H1 (cell line): ENCODE results near the gene TNIK. TPM values are rescaled to one million over a fixed set of nuclear protein-coding genes. Genes with fewer than 3 reads are reported as not detected.

Experiments used
- CTCF ChIA-PET: fragments of 300-600 bp; sonication (Branson Sonifier 250); formaldehyde crosslinking; loops from one replicate; lab custom pipeline; 2021; ENCODE audit not compliant: partially characterized antibody; lab: Charles Lee
- POLR2A ChIA-PET: fragments of 300-600 bp; sonication (Branson Sonifier 250); formaldehyde crosslinking; loops from one replicate; lab custom pipeline; 2021; ENCODE audit warnings: inconsistent platforms; ENCODE audit not compliant: partially characterized antibody; lab: Charles Lee
- DNase-seq, 2 experiments: peaks; one replicate each; pipeline versions ENCODE4 v3.0.0 to v3.0.0-alpha.2; 2010 to 2022; ENCODE audit warnings: low spot score in 2 of 2, low read depth in 1 of 2, mixed read lengths in 1 of 2
- FAIRE-seq: peaks from 2 replicates; lab custom pipeline; 2011; peaks lifted over from hg19 to GRCh38; lab: Jason Lieb, UNC
- H2AFZ ChIP-seq: 2 replicates; pipeline ENCODE4 v1.8.1; 2012; ENCODE audit warnings: low read length, inconsistent platforms
- H2AK5ac ChIP-seq: 2 replicates; pipeline ENCODE4 v1.6.1; 2013; ENCODE audit warnings: low read depth, low read length
- H2BK120ac ChIP-seq: replicated peaks from 2 replicates; pipeline ENCODE3; 2013; ENCODE audit warnings: low read depth, low read length, inconsistent platforms
- H2BK12ac ChIP-seq: 2 replicates; pipeline ENCODE4 v1.6.1; 2013; ENCODE audit warnings: low read depth, low read length
- H2BK15ac ChIP-seq: 2 replicates; pipeline ENCODE4 v1.6.1; 2013; ENCODE audit warnings: low read length
- H2BK20ac ChIP-seq: 2 replicates; pipeline ENCODE4 v1.6.1; 2013; ENCODE audit warnings: low read length
- H2BK5ac ChIP-seq: 2 replicates; pipeline ENCODE4 v1.6.1; 2013; ENCODE audit warnings: low read depth, low read length
- H3K14ac ChIP-seq: 2 replicates; pipeline ENCODE4 v1.6.1; 2013; ENCODE audit warnings: inconsistent platforms; ENCODE audit not compliant: insufficient read length
- H3K18ac ChIP-seq: 2 replicates; pipeline ENCODE4 v1.6.1; 2013; ENCODE audit warnings: low read length; ENCODE audit errors: extremely low read depth
- H3K23ac ChIP-seq: 2 replicates; pipeline ENCODE4 v1.6.1; 2013; ENCODE audit warnings: inconsistent platforms; ENCODE audit not compliant: insufficient read length
- H3K23me2 ChIP-seq: 2 replicates; pipeline ENCODE4 v1.6.1; 2013; ENCODE audit warnings: low read depth, low read length
- H3K27ac ChIP-seq: 2 replicates; pipeline ENCODE4 v1.6.1; 2011; ENCODE audit warnings: low read depth, low read length, inconsistent platforms
- H3K27me3 ChIP-seq, 4 experiments: replicated peaks in 1 of 4; 1 replicate in 1 of 4; 2 replicates in 3 of 4; pipeline versions ENCODE4 v1.6.1 to v1.8.1; 2011 to 2013; ENCODE audit warnings: low read length in 3 of 4, mild to moderate bottlenecking in 3 of 4, inconsistent platforms in 2 of 4, mixed read lengths in 2 of 4, moderate library complexity in 1 of 4; ENCODE audit not compliant: control insufficient read depth in 3 of 4, insufficient read depth in 3 of 4; ENCODE audit errors: extremely low read depth in 1 of 4
- H3K36me3 ChIP-seq, 4 experiments: 2 replicates each; pipeline versions ENCODE4 v1.6.1 to v1.8.1; 2011 to 2013; ENCODE audit warnings: mild to moderate bottlenecking in 4 of 4, low read length in 3 of 4, moderate library complexity in 2 of 4, control low read depth in 1 of 4, inconsistent platforms in 1 of 4; ENCODE audit not compliant: insufficient read depth in 4 of 4, control insufficient read depth in 2 of 4
- H3K4ac ChIP-seq: replicated peaks from 2 replicates; pipeline ENCODE3; 2013; ENCODE audit warnings: low read length, low read depth, mixed read lengths, inconsistent platforms; ENCODE audit not compliant: insufficient read length
- H3K4me1 ChIP-seq, 4 experiments: replicated peaks in 1 of 4; 1 replicate in 1 of 4; 2 replicates in 3 of 4; pipeline versions ENCODE4 v1.6.1 to v1.8.1; 2011 to 2013; ENCODE audit warnings: low read length in 3 of 4, inconsistent platforms in 2 of 4, mixed read lengths in 1 of 4; ENCODE audit not compliant: insufficient read depth in 4 of 4, control insufficient read depth in 3 of 4
- H3K4me2 ChIP-seq, 2 experiments: 2 replicates each; pipeline versions ENCODE4 v1.6.1 to v1.8.1; 2011 to 2013; ENCODE audit warnings: low read depth in 2 of 2, low read length in 2 of 2, control low read depth in 1 of 2, inconsistent platforms in 1 of 2, mild to moderate bottlenecking in 1 of 2; ENCODE audit not compliant: insufficient read depth in 1 of 2
- H3K4me3 ChIP-seq, 4 experiments: fragments of 200-600, 300-600 bp in 1 of 4; sonication (generic), shearing (Covaris generic), sonication (Bioruptor Twin) in 1 of 4; 2 replicates each; pipeline versions ENCODE4 v1.5.1 to v1.8.1; 2011 to 2016; ENCODE audit warnings: low read length in 4 of 4, low read depth in 3 of 4, control low read depth in 2 of 4, inconsistent platforms in 2 of 4, mild to moderate bottlenecking in 2 of 4, mixed read lengths in 1 of 4, moderate library complexity in 1 of 4; ENCODE audit not compliant: insufficient read depth in 2 of 4; ENCODE audit errors: extremely low read depth in 1 of 4
- H3K56ac ChIP-seq: replicated peaks from 2 replicates; pipeline ENCODE3; 2013; ENCODE audit warnings: low read depth, mild to moderate bottlenecking, mixed read lengths, low read length, inconsistent platforms; ENCODE audit not compliant: insufficient read length
- H3K79me1 ChIP-seq: 2 replicates; pipeline ENCODE4 v1.6.1; 2013; ENCODE audit warnings: low read depth, low read length, control low read depth
- H3K79me2 ChIP-seq, 2 experiments: 2 replicates each; pipeline versions ENCODE4 v1.6.1 to v1.8.1; 2012 to 2013; ENCODE audit warnings: low read length in 2 of 2, mild to moderate bottlenecking in 2 of 2, inconsistent platforms in 1 of 2; ENCODE audit not compliant: insufficient read depth in 2 of 2, control insufficient read depth in 1 of 2
- H3K9ac ChIP-seq, 4 experiments: replicated peaks in 1 of 4; 1 replicate in 1 of 4; 2 replicates in 3 of 4; pipeline versions ENCODE4 v1.6.1 to v1.8.1; 2011 to 2013; ENCODE audit warnings: low read depth in 3 of 4, low read length in 3 of 4, control low read depth in 2 of 4, mild to moderate bottlenecking in 2 of 4, moderate library complexity in 2 of 4, inconsistent platforms in 1 of 4; ENCODE audit errors: extremely low read depth in 1 of 4
- H3K9me3 ChIP-seq, 2 experiments: 2 replicates each; pipeline versions ENCODE4 v1.6.1 to v1.8.1; 2012 to 2013; ENCODE audit warnings: mild to moderate bottlenecking in 2 of 2, moderate library complexity in 2 of 2, control low read depth in 1 of 2, inconsistent platforms in 1 of 2, low read depth in 1 of 2, low read length in 1 of 2, mixed read lengths in 1 of 2; ENCODE audit not compliant: insufficient read depth in 2 of 2
- H4K20me1 ChIP-seq, 2 experiments: replicated peaks in 1 of 2; 2 replicates each; pipeline versions ENCODE3 to v1.8.1; 2011 to 2013; ENCODE audit warnings: inconsistent platforms in 2 of 2, low read length in 2 of 2, mild to moderate bottlenecking in 1 of 2; ENCODE audit not compliant: insufficient read depth in 2 of 2, control insufficient read depth in 1 of 2
- H4K5ac ChIP-seq: 2 replicates; pipeline ENCODE4 v1.6.1; 2013; ENCODE audit warnings: low read length, low read depth, mixed read lengths, inconsistent platforms; ENCODE audit not compliant: insufficient read length
- H4K8ac ChIP-seq: 2 replicates; pipeline ENCODE4 v1.8.0; 2013; ENCODE audit warnings: mild to moderate bottlenecking, moderate library complexity, low read length, inconsistent platforms; ENCODE audit not compliant: insufficient read depth; ENCODE audit errors: extremely low read depth
- H4K91ac ChIP-seq: replicated peaks from 2 replicates; pipeline ENCODE3; 2013; ENCODE audit warnings: low read length, mixed read lengths, inconsistent platforms; ENCODE audit not compliant: insufficient read length
- EGR1 ChIP-seq: IDR thresholded peaks from 2 replicates; pipeline ENCODE4 v1.6.1; 2011; ENCODE audit warnings: low read depth, low read length, borderline replicate concordance
- HDAC2 ChIP-seq, 2 experiments: fragments of 300-600 bp in 1 of 2; sonication (generic) in 1 of 2; IDR thresholded peaks; 2 replicates each; pipeline ENCODE4 v1.6.1; 2011 to 2012; ENCODE audit warnings: low read depth in 2 of 2, low read length in 2 of 2, mild to moderate bottlenecking in 2 of 2, moderate library complexity in 2 of 2, borderline replicate concordance in 1 of 2, inconsistent platforms in 1 of 2
- KDM4A ChIP-seq: IDR thresholded peaks from one replicate; pipeline ENCODE4 v1.7.1; 2012; ENCODE audit warnings: low read depth, mild to moderate bottlenecking, moderate library complexity, low read length, inconsistent platforms; ENCODE audit not compliant: severe bottlenecking
- KDM5A ChIP-seq: fragments of 200-600 bp; IDR thresholded peaks from 2 replicates; pipeline ENCODE4 v1.7.1; 2012; ENCODE audit warnings: mild to moderate bottlenecking, low read length, inconsistent platforms, mixed read lengths
- ZNF274 ChIP-seq: IDR thresholded peaks from 2 replicates; pipeline ENCODE4 v1.7.0; 2012; ENCODE audit warnings: low read length, borderline replicate concordance; ENCODE audit errors: extremely low read depth
- polyA plus RNA-seq, 7 experiments: library from polyadenylated mRNA; depleted of rRNA in 3 of 7; stranded (reverse) in 5 of 7; unstranded in 2 of 7; fragments of >200 nt in 5 of 7; fragments of 200-250 nt in 2 of 7; gene quantifications; 1 replicate in 5 of 7; 2 replicates in 1 of 7; 4 replicates in 1 of 7; pipeline versions ENCODE4 v1.2.1 to v1.2.3, GENCODE V29; 2011 to 2013; ENCODE audit warnings: missing spikeins in 2 of 7, mixed read lengths in 2 of 7
- total RNA-seq: library from RNA; stranded (reverse); fragmentation: NEBNext Ultra II Directional; extraction: Animal tissue kit (Norgen Biotek cat#: 25700); gene quantifications from 2 replicates; pipeline ENCODE4 v1.2.1, GENCODE V29; 2021
- TF ChIP-seq, protein P1 (sequence below), 3 experiments: IDR thresholded peaks; 1 replicate in 2 of 3; 2 replicates in 1 of 3; pipeline versions ENCODE4 v1.5.1 to v1.6.1; 2011; ENCODE audit warnings: low read length in 3 of 3, mild to moderate bottlenecking in 3 of 3, inconsistent platforms in 2 of 3, low read depth in 1 of 3, moderate library complexity in 1 of 3; ENCODE audit not compliant: insufficient read depth in 1 of 3; ENCODE audit errors: control extremely low read depth in 1 of 3

Gene TNIK
- total and polyA plus RNA-seq, 2 of the 8 experiments (the other 6 are each of a cell fraction or from before 2014, with no cell fraction given) = 7.4 to 42.0 TPM

DNA sequence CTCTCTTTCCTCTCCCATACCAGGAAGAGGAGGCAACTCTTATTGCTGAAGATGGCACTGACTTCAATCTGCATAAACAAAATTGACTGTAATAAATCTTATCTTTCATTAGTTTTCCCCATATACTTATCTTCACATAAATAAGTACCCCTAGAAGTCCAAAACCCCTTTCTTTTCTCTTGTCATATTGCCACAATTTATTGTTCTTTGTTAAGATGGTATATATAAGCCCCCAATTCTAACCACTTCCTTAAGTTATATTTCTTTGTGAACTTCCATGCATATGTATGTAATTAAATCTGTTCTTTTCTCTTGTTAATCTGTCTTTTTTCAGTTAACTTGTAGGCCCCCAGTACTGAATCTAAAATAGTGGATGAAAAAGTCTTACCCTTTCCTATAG, 68.8 kb downstream of the TNIK start:
- no peaks in the 10 kb centered on the region for H3K79me1 ChIP-seq
- no peak overlapping the region for H3K9ac ChIP-seq
- no peak overlapping the region for H4K5ac ChIP-seq
- ChIA-PET CTCF (interaction anchor here (0.6 to 2.3 kb wide), 5 partner anchors 7 to 61 kb away, joined by 3 to 9 read pairs (median 4); no protein-coding TSS in a partner anchor), POLR2A (no interaction called here)
- no peak overlapping the region for H2BK15ac ChIP-seq
- H3K79me2 ChIP-seq = peaks cover 3 to 56% of the 10 kb centered on the region in 2 experiments; a peak in 2 of 4 replicates
- H3K23me2 ChIP-seq = no peaks in the 10 kb centered on the region
- no peak overlapping the region for H3K27ac ChIP-seq
- H2AK5ac ChIP-seq = no peak overlapping the region
- no peak overlapping the region for H3K56ac ChIP-seq
- peaks cover 0 to 10% (median 4%) of the 10 kb centered on the region in 4 experiments; a peak in 3 of 7 replicates for H3K4me1 ChIP-seq
- DNase-seq (no peak), FAIRE-seq (no peak)
- peaks cover 0 to 1% (median 0%) of the 10 kb centered on the region in 4 experiments; a peak in 1 of 7 replicates for H3K27me3 ChIP-seq
- H4K20me1 ChIP-seq = no peaks in the 10 kb centered on the region
- TF ChIP-seq KDM4A (no peak), KDM5A (no peak), EGR1 (no peak), ZNF274 (no peak), HDAC2 (IDR thresholded peaks at IDR 0.05; ENCODE audit: borderline replicate concordance in 1 of 2, low read depth in 2 of 2, low read length in 2 of 2) (no peak)
- TF ChIP-seq, protein P1, sequence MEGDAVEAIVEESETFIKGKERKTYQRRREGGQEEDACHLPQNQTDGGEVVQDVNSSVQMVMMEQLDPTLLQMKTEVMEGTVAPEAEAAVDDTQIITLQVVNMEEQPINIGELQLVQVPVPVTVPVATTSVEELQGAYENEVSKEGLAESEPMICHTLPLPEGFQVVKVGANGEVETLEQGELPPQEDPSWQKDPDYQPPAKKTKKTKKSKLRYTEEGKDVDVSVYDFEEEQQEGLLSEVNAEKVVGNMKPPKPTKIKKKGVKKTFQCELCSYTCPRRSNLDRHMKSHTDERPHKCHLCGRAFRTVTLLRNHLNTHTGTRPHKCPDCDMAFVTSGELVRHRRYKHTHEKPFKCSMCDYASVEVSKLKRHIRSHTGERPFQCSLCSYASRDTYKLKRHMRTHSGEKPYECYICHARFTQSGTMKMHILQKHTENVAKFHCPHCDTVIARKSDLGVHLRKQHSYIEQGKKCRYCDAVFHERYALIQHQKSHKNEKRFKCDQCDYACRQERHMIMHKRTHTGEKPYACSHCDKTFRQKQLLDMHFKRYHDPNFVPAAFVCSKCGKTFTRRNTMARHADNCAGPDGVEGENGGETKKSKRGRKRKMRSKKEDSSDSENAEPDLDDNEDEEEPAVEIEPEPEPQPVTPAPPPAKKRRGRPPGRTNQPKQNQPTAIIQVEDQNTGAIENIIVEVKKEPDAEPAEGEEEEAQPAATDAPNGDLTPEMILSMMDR (IDR thresholded peaks at IDR 0.05; ENCODE audit: control extremely low read depth in 1 of 3, insufficient read depth in 1 of 3, low read depth in 1 of 3, low read length in 3 of 3) = no peak
- H2AFZ ChIP-seq = no peak overlapping the region
- no peak overlapping the region for H3K23ac ChIP-seq
- H2BK20ac ChIP-seq = no peak overlapping the region
- H3K14ac ChIP-seq = no peak overlapping the region
- no peak overlapping the region for H2BK5ac ChIP-seq
- peaks cover 3 to 9% of the 10 kb centered on the region in 2 experiments; a peak in 2 of 4 replicates for H3K9me3 ChIP-seq
- H2BK12ac ChIP-seq = no peak overlapping the region
- no peak overlapping the region for H3K18ac ChIP-seq
- no peak overlapping the region for H3K4ac ChIP-seq
- H4K91ac ChIP-seq = no peak overlapping the region
- no peak overlapping the region for H4K8ac ChIP-seq
- H3K36me3 ChIP-seq = no peaks in the 10 kb centered on the region
- H3K4me3 ChIP-seq = no peak overlapping the region
- H2BK120ac ChIP-seq = no peak overlapping the region
- no peak overlapping the region for H3K4me2 ChIP-seq
